Activated effector memory CD4-positive, alpha-beta T cell treated with anti-CD3 and anti-CD28 coated beads, Interleukin-2, amount 50 U/mL, for 16 hours (primary cell): ENCODE results near the gene FANCI.
A peak's percentile ranks its signal among the peaks of the same experiment; 100 is the strongest.

Experiments
- DNase-seq: peaks from one replicate; pipeline ENCODE4 v3.0.0-alpha.2; 2020

Gene FANCI

DNA sequence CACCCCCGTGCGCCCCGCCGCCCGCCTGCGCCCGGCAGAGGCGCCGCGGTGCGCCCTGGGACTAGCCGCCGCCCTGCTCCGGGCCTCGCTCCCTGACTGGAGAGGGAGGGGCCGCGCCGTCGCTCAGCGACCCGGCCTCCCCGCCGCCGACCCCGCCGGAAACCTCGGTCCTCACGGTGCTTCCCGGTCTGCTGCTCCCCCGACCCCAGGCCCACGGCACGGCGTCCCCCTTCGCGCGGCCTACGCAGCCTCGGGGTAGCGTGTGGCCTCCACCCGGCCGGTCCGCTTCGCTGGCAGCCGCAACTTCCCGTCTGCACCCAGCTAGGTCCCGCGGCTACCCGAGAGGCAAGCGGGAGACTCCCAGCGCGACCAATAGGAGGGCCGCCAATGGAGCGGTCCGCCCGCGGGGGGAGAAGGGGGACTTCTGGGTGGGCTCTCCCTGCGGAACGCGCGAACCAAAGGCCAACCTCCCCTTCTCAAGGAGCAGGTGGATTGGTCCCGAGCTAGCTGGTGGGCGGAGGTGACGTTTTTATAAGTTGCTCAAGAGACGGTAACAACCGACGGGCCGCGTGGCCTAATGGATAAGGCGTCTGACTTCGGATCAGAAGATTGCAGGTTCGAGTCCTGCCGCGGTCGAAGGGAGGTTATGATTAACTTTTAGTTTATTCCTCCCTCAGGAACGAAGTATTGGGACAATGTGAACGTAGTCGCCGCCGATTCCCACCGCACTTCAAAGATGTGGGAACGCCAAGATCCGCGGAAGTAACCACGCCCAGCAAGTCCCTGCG, 90.9 kb downstream of the FANCI start, which contains the start of gene POLG:
Gene POLG, minus strand, starts transcription at position 315 of the 788 bp plus-strand sequence. CDS start 1,070 bp downstream, outside the sequence.
- peak; percentile 99 for DNase-seq

GRCh38 chr15:89335298-89336041, 91.7 kb downstream of the FANCI start:
- no peak for DNase-seq

DNA sequence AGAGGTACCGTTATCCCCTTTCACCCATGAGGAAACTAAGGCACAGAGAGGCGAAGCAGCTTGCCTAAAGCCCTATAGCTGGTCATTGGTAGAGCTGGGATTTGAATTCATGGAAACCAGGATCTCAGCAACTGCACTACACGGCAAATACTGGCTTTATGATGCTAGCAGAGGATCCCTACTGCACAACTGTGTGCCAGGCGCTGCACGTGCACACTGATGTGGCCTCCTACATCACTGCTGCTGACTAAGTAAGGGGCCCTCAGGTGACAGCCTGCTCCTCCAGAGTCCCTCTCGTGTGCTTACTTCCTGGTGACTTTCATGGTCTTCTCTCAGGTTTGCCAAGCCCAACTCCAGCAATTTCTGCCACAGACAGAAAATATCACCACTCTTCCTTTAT, 94.3 kb downstream of the FANCI start:
- peak; percentile 45 for DNase-seq

- no peak for DNase-seq
These were observed 96.8 kb downstream of the FANCI start for GRCh38 chr15:89340573-89340972.

DNA sequence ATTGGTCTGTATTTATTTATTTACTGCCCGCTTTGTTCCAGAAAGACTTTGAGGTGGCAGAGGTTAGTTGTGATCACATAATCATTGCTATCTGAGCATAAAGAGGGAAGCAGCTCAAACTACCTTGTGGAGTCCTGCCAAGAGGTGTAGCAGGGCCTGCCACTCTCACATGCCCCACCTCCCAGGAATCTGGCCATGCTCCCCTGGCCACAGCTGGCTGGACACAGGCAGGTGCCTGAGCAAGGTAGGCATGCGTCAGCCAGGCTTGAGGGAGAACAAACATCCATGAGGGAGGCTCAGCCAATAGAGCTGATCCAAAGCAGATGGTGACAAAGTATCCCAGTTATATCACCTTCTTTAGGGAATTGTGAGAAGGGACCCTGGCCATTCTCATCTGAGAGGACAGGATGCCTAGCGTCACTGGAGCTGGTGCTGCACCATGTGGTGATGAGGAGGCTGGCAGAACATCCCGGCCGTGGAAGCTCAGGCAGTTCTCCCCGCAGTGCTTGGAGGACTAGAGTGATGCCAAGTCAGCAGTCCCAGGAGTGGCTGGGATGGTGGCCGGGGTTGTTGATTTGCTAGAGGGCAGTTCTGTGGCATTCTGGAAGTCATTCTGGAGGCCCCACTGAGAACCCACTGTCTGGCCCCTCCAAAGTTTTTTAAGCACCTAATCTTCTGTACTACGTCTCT, 97.7 kb downstream of the FANCI start:
- DNase-seq: no peak

DNA sequence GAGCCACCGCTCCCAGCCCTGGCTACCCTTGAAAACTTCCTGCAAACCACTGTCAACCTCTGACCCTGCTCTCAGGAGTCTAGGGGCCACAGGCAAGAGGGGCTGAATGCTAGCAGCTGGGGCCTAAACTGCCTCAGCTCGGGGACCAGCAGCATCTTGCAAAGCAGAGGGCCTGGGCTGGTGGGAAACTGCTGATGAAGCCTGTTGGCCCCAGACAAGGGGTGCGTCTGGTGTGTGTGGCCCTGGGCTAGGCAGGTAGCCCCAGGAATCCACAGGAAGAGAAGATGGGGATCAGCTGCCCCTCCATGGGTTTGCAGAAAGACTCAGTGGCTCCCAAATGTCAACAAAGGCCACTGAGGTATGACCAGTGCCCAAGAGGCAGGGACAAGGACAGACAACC, 99.1 kb downstream of the FANCI start:
- DNase-seq: no peak

DNA sequence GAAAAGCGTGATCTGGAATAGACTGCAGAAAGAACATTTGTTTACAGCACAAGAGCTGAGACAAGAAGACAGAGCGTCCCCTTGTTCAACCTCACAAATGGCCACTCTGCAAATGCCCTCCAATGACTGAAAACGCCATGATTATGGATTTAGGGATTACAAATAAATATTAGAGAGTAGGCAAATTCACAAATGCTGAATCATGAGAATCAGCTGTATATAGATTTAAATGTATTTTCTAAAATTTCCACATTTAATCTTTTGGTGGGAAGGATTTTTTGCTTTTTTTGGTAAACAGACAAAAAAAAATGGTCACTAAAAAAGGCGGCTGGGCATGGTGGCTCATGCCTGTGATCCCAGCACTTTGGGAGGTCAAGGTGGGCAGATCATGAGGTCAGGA, 101.5 kb downstream of the FANCI start:
- DNase-seq: no peak

- DNase-seq: no peak
These were observed 102.9 kb downstream of the FANCI start for GRCh38 chr15:89346516-89347231.

- no peak for DNase-seq
These were observed 105.4 kb downstream of the FANCI start for GRCh38 chr15:89349206-89349558.

DNA sequence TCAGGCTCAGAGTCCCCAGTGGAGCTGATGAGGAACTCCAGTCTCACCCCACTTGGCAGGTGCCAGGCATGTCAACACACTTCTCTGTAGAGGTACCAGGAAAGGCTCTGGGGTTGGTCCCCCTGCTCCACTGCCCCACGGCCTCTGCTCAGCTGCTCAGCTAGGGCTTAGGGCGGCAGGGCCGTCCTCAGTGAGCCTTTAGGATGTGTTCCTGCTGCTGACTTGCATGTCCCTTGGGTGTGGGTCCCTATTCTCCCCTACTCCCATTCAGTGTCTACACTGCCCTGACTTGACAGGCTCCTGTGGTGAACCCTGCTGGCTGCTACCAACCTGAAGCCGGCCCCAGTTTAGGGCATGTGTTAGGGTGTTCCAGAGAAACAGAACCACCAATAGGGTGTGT, 108.7 kb downstream of the FANCI start:
- DNase-seq: no peak

DNA sequence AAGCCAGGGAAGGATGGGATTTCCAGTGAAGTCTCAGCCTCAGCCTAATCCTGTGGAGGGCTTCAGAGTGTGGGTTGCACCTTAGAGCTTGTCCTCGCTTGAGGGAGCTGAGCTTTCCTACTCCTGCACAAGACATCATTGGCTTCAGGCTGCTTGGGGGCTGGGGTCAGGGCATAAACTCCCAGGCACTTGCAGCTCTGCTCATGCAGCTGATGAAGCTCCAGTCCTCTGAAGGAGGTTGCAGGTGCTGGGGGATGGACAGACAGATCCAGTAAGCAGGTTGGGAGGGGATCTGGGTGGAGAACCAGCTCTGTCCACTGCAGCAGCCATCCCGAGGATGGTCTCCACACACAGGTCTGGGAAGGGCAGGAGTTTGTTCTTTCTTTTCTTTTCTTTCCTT, 110.2 kb downstream of the FANCI start:
- no peak for DNase-seq

GRCh38 chr15:89356634-89357298, 113.0 kb downstream of the FANCI start:
- DNase-seq: no peak

DNA sequence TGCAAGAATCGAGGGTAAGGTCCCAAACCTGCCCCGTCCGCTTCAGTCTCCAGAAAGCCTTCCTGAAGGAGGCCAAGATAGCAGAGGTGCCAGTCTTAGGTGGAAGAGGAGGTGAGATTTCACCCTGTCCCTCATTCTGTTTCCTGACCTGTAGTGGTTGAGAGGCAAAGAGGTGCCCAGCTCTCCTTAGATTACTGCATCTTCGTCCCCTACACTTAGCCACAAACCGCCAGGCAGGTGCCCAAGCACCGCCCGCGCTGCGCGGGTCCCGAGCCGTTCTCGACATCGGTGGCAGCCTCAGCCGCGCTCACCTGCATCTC, 114.6 kb downstream of the FANCI start:
- DNase-seq: no peak

GRCh38 chr15:89358755-89359439, 115.1 kb downstream of the FANCI start:
- DNase-seq: peak; percentile 94

GRCh38 chr15:89359471-89360293, 115.9 kb downstream of the FANCI start:
- DNase-seq: no peak

DNA sequence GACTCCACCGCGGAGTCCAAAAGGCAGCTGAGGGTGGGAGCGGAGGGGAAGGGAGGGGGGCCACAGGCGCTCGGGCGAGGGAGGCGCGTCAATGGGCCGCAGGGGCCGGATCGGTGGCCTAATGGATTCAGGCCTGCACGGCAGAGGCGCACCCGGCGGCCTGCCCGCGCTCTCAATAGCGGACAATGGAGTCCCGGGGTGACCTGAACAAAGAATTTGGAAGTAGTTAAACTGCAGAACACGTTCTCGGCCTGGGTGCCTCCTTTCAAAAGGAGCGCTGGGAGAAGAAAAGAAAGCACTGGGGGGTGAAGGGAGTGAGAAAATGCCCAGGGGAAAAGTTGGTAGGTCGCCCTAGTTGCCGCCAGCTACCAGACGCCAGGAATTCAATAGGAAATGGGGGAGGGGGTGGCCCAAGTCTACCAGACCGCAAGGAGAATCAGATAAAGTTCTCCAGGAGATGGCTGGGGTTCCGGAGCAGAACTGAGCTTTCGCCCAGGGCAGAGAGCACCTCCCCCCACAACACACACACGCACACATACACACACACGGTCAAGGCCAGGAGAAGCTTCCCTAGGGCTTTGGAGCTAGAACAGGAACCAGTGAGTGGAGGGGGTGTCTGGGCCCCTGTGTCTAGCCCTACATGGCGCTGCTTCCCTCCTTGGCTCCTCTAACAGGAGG, 116.7 kb downstream of the FANCI start:
- no peak for DNase-seq

DNA sequence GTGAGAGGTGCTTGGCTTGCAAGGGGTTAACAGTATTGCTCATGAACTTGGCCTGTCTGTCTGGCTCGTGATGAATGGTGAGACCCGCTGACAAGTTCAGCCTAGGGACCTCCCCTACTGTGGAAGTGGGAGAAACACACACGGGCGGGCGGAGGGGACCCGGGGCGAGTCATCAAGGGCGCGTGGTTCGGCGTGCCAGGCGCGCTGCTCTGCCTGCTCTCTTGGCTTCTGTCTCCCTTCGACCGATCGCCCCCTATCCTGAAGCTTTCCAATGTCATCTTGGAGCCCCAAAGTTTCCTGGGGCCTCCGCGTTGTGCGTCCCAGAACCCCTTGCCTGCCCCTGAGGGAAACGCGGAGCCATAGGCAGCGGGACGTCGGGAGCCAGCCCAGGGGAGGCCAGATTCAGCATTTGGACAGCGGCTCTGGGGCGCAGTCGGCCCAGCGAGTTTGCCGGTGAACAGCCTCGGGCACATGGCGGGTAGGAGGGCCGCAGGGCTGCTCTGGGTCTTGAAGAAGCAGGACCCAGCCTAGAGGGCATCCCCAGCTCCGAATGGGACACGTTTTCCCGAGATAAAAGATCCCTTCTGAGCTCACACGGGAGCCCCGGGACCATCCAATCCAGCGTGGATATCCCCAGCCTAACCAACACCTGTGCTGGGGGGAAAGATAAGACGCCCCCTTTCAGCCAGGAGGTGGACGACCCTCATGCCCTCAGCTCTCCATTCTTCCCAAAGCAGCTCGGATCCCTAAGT, 117.8 kb downstream of the FANCI start:
- DNase-seq: peak; percentile 86

DNA sequence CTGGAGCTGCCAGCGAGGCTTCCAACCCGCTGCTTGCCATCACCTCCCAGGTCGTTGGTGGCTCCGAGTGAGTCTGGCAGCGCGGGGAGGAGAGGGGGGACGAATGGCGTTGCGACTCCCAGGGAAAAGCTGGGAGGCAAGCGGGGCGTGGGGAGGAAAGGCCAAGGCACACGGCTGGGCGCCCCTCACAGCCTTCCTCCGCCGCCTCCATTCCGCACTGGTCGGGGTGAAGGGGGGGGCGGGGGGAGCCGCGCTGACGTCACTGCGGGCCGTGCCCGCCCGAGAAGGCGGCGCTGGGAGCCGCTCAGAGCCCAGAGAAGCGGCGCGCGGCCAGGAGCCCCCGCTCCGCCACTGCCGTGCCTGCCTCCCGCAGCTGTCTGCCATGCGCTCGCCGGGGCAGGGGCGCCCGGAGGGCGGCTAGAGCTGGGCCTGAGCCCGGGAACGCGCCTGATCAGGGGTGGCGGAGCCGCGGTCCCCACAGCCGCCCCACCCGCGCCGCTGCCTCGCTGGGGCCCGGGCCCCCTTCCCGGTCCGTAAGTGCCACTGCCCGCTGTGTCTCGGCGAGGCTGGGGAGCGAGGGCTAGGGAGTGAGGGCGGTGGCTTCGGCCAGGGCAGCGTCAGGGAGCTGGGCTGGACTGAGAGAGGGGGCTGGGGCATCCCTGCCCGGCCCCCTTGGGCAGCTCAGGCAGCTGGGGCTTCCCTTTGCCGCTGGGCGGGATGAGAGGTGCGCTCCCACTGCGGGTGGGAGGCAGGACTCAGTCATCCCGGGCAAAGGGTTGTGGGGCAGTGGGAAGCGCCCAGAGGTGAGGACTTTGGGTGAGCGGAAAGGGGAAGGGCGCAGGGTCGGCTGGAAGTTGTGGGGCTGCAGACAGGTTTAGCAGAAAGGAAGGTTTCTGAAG, 118.7 kb downstream of the FANCI start:
- DNase-seq: no peak

GRCh38 chr15:89363133-89363532, 119.4 kb downstream of the FANCI start:
- no peak for DNase-seq
